ENCODE results near the gene MOSMO.

MOSMO gene

DNA sequence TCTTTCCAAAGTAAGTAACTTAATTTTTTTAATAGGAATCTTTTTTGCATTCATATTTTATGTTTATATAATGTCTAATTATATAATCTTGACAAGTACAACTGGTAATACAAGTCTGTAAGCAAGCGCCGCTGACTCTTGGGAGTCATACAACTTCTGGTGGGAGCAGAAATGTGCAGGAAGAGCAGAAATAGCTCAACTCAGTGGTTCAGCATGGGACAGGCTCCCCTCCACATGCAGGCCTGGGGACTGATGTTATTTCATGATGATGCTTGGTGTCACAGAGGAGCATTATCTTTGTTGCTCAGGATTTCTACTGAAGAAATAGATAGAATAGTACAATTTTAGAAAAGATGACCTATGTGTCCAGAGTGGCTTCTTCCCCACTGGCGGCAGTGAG is 44.0 kb upstream of the MOSMO start:
- no peak for DNase-seq (ENCODE audit: low read depth in 1 of 2, low spot score in 1 of 2)
- TF ChIP-seq, protein P1, sequence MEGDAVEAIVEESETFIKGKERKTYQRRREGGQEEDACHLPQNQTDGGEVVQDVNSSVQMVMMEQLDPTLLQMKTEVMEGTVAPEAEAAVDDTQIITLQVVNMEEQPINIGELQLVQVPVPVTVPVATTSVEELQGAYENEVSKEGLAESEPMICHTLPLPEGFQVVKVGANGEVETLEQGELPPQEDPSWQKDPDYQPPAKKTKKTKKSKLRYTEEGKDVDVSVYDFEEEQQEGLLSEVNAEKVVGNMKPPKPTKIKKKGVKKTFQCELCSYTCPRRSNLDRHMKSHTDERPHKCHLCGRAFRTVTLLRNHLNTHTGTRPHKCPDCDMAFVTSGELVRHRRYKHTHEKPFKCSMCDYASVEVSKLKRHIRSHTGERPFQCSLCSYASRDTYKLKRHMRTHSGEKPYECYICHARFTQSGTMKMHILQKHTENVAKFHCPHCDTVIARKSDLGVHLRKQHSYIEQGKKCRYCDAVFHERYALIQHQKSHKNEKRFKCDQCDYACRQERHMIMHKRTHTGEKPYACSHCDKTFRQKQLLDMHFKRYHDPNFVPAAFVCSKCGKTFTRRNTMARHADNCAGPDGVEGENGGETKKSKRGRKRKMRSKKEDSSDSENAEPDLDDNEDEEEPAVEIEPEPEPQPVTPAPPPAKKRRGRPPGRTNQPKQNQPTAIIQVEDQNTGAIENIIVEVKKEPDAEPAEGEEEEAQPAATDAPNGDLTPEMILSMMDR (IDR thresholded peaks at IDR 0.05; ENCODE audit: insufficient read depth, low read length) = no peak
- TF ChIP-seq POLR2AphosphoS5 (IDR thresholded peaks at IDR 0.05; ENCODE audit: low read depth) (no peak), SPI1 (IDR thresholded peaks at IDR 0.05; ENCODE audit: borderline replicate concordance, low read depth) (no peak), GABPA (IDR thresholded peaks at IDR 0.05; ENCODE audit: low read depth) (no peak), REST (IDR thresholded peaks at IDR 0.05; ENCODE audit: insufficient replicate concordance, low read depth) (no peak)
- no peak overlapping the region for H3K4me3 ChIP-seq (replicated peaks; ENCODE audit: insufficient read depth, low read length)
- H3K27ac ChIP-seq (replicated peaks) = no peak overlapping the region
- no peaks in the 10 kb centered on the region for H3K27me3 ChIP-seq (ENCODE audit: insufficient read depth, poor library complexity, severe bottlenecking)

GRCh38 chr16:21964353-21964752 is 43.6 kb upstream of the MOSMO start:
- no peak overlapping the region for H3K27ac ChIP-seq (replicated peaks)
- no peaks in the 10 kb centered on the region for H3K27me3 ChIP-seq (ENCODE audit: insufficient read depth, poor library complexity, severe bottlenecking)
- DNase-seq (ENCODE audit: low read depth in 1 of 2, low spot score in 1 of 2) = no peak
- no peak overlapping the region for H3K4me3 ChIP-seq (replicated peaks; ENCODE audit: insufficient read depth, low read length)
- no peak for TF ChIP-seq SPI1 (IDR thresholded peaks at IDR 0.05; ENCODE audit: borderline replicate concordance, low read depth)
- no peak for TF ChIP-seq GABPA (IDR thresholded peaks at IDR 0.05; ENCODE audit: low read depth)
- TF ChIP-seq POLR2AphosphoS5 (IDR thresholded peaks at IDR 0.05; ENCODE audit: low read depth) = no peak
- TF ChIP-seq, protein P1 (IDR thresholded peaks at IDR 0.05; ENCODE audit: insufficient read depth, low read length) = no peak
- TF ChIP-seq REST (IDR thresholded peaks at IDR 0.05; ENCODE audit: insufficient replicate concordance, low read depth) = no peak

- Histone ChIP-seq H3K27ac (replicated peaks) (no peak overlapping the region), H3K27me3 (ENCODE audit: insufficient read depth, poor library complexity, severe bottlenecking) (no peaks in the 10 kb centered on the region), H3K4me3 (replicated peaks; ENCODE audit: insufficient read depth, low read length) (no peak overlapping the region)
- no peak for DNase-seq (ENCODE audit: low read depth in 1 of 2, low spot score in 1 of 2)
- no peak for TF ChIP-seq GABPA (IDR thresholded peaks at IDR 0.05; ENCODE audit: low read depth)
- no peak for TF ChIP-seq POLR2AphosphoS5 (IDR thresholded peaks at IDR 0.05; ENCODE audit: low read depth)
- TF ChIP-seq, protein P1 (IDR thresholded peaks at IDR 0.05; ENCODE audit: insufficient read depth, low read length) = no peak
- TF ChIP-seq REST (IDR thresholded peaks at IDR 0.05; ENCODE audit: insufficient replicate concordance, low read depth) = no peak
- no peak for TF ChIP-seq SPI1 (IDR thresholded peaks at IDR 0.05; ENCODE audit: borderline replicate concordance, low read depth)
Measured at GRCh38 chr16:21971856-21972255, 36.1 kb upstream of the MOSMO start.

All from HL-60 (cell line).